Right ventricle myocardium inferior (tissue), 1 donor: ENCODE data around the gene KIAA1217. TPM values are rescaled to one million over a fixed set of nuclear protein-coding genes. Genes with fewer than 3 reads are reported as not detected.
A peak's percentile ranks its signal among the peaks of the same experiment; 100 is the strongest.
"Not testable (repeated sequence)": the region's sequence is repeated elsewhere in the genome, so short reads cannot be mapped to it uniquely, and the experiment has no call there.

ENCODE experiments used
- ATAC-seq: fragments of 200-7000 bp; cut with Tn5 transposase; one replicate; pipeline ENCODE4 v1.9.1; 2020; ENCODE audit warnings: mild to moderate bottlenecking, moderate library complexity
- DNase-seq: peaks from one replicate; pipeline ENCODE4 v3.0.0; 2021; ENCODE audit errors: missing footprints
- intact Hi-C: fragments of 100-400 bp; cut with DNase I; formaldehyde crosslinking; loops from one replicate; pipeline ENCODE4 v1.11.0; 2022
- total RNA-seq: library from RNA; stranded (reverse); fragmentation: NEBNext Ultra II Directional; extraction: Animal tissue kit (Norgen Biotek cat#: 25700); gene quantifications from one replicate; pipeline ENCODE4 v1.2.1, GENCODE V29; 2021
- donor health status: DM: no; HTN: yes; CAD: no; lungs with severe emphysema.

Gene KIAA1217
- total RNA-seq, 1 donor from 2014 or later, result 45.0 TPM

GRCh38 chr10:24437302-24437701 lies 228.4 kb downstream of the KIAA1217 start:
- ATAC-seq, result no peak
- DNase-seq, result no peak
- intact Hi-C loops, result no loop called here

GRCh38 chr10:24438800-24439199 lies 229.9 kb downstream of the KIAA1217 start:
- DNase-seq (no peak), ATAC-seq (no peak)
- intact Hi-C loops, result no loop called here

GRCh38 chr10:24439935-24440334 lies 231.0 kb downstream of the KIAA1217 start:
- intact Hi-C loops, result no loop called here
- DNase-seq (no peak), ATAC-seq (no peak)

- ATAC-seq, result no peak
- no peak for DNase-seq
- intact Hi-C loops, result no loop called here
Measured at GRCh38 chr10:24440817-24441797, 232.2 kb downstream of the KIAA1217 start.

GRCh38 chr10:24442234-24442633 lies 233.3 kb downstream of the KIAA1217 start:
- intact Hi-C loops, result no loop called here
- no peak for DNase-seq

GRCh38 chr10:24442641-24443174 lies 233.8 kb downstream of the KIAA1217 start:
- DNase-seq, ATAC-seq, intact Hi-C loops: not testable (repeated sequence)

More at GRCh38 chr10:24442234-24442633, 233.3 kb downstream of the KIAA1217 start:
- no peak for ATAC-seq

GRCh38 chr10:24444337-24444736 lies 235.4 kb downstream of the KIAA1217 start:
- no peak for ATAC-seq
- intact Hi-C loops, result no loop called here
- DNase-seq, result no peak

GRCh38 chr10:24445958-24446357 lies 237.0 kb downstream of the KIAA1217 start:
- intact Hi-C loops, ATAC-seq, DNase-seq: not testable (repeated sequence)

GRCh38 chr10:24446739-24447138 lies 237.8 kb downstream of the KIAA1217 start:
- DNase-seq (no peak), ATAC-seq (no peak)
- intact Hi-C loops, result no loop called here

GRCh38 chr10:24448351-24448999 lies 239.5 kb downstream of the KIAA1217 start:
- DNase-seq (no peak), ATAC-seq (no peak)
- intact Hi-C loops, result no loop called here

GRCh38 chr10:24449321-24449740 lies 240.4 kb downstream of the KIAA1217 start:
- peak; percentile 45 for ATAC-seq
- no peak for DNase-seq
- intact Hi-C loops, result no loop called here

GRCh38 chr10:24449769-24450310 lies 240.9 kb downstream of the KIAA1217 start:
- no peak for DNase-seq
- no peak for ATAC-seq
- intact Hi-C loops, result no loop called here

GRCh38 chr10:24451325-24451820 lies 242.4 kb downstream of the KIAA1217 start:
- ATAC-seq (peak; percentile 35), DNase-seq (no peak)
- intact Hi-C loops, result no loop called here

- no peak for ATAC-seq
- no peak for DNase-seq
- intact Hi-C loops, result no loop called here
Measured at GRCh38 chr10:24452030-24452429, 243.1 kb downstream of the KIAA1217 start.

- DNase-seq, result no peak
Measured at GRCh38 chr10:24453404-24453830, 244.5 kb downstream of the KIAA1217 start.

GRCh38 chr10:24453973-24454372 lies 245.0 kb downstream of the KIAA1217 start:
- DNase-seq (no peak), ATAC-seq (no peak)
- intact Hi-C loops, result no loop called here

More at GRCh38 chr10:24453404-24453830, 244.5 kb downstream of the KIAA1217 start:
- intact Hi-C loops, result no loop called here
- ATAC-seq, result no peak

GRCh38 chr10:24455447-24455846 lies 246.5 kb downstream of the KIAA1217 start:
- no peak for ATAC-seq
- DNase-seq, result no peak
- intact Hi-C loops, result no loop called here

GRCh38 chr10:24456322-24456721 lies 247.4 kb downstream of the KIAA1217 start:
- intact Hi-C loops, result no loop called here
- no peak for DNase-seq
- ATAC-seq, result peak; percentile 67
